Osteocyte (in vitro differentiated cells): Measurements from ENCODE around the gene PDXK. TPM values are rescaled to one million over a fixed set of nuclear protein-coding genes. Genes with fewer than 3 reads are reported as not detected.
A peak's percentile ranks its signal among the peaks of the same experiment; 100 is the strongest.

Experiments
- DNase-seq: peaks from one replicate; pipeline ENCODE4 v3.0.0; 2021; ENCODE audit warnings: mixed read lengths; ENCODE audit not compliant: unreplicated experiment; ENCODE audit errors: extremely low spot score
- H3K27ac Mint-ChIP-seq: one replicate; pipeline ENCODE4 v1.8.0; 2021; ENCODE audit warnings: mild to moderate bottlenecking, mixed read lengths; ENCODE audit not compliant: unreplicated experiment
- H3K27me3 Mint-ChIP-seq: one replicate; pipeline ENCODE4 v1.8.0; 2021; ENCODE audit warnings: mixed read lengths; ENCODE audit not compliant: unreplicated experiment
- H3K36me3 Mint-ChIP-seq: one replicate; pipeline ENCODE4 v1.8.0; 2021; ENCODE audit warnings: mixed read lengths; ENCODE audit not compliant: unreplicated experiment
- H3K4me1 Mint-ChIP-seq: one replicate; pipeline ENCODE4 v1.8.0; 2021; ENCODE audit warnings: mixed read lengths; ENCODE audit not compliant: unreplicated experiment
- H3K4me3 Mint-ChIP-seq: one replicate; pipeline ENCODE4 v1.8.0; 2021; ENCODE audit warnings: mild to moderate bottlenecking, moderate library complexity, mixed read lengths; ENCODE audit not compliant: unreplicated experiment
- H3K9me3 Mint-ChIP-seq: one replicate; pipeline ENCODE4 v1.8.0; 2021; ENCODE audit warnings: mixed read lengths; ENCODE audit not compliant: unreplicated experiment
- total RNA-seq: library from RNA; stranded (reverse); gene quantifications from 2 replicates; pipeline ENCODE4 v1.2.1, GENCODE V29; 2021
- TF ChIP-seq, protein P1 (sequence below): fragments of 200-600 bp; sonication (generic); IDR thresholded peaks from 2 replicates; pipeline ENCODE4 v1.5.0; 2021; ENCODE audit warnings: antibody characterized with exemption, mild to moderate bottlenecking, moderate library complexity

The PDXK gene
- total RNA-seq, 1 donor from 2014 or later: 96.7 TPM

DNA sequence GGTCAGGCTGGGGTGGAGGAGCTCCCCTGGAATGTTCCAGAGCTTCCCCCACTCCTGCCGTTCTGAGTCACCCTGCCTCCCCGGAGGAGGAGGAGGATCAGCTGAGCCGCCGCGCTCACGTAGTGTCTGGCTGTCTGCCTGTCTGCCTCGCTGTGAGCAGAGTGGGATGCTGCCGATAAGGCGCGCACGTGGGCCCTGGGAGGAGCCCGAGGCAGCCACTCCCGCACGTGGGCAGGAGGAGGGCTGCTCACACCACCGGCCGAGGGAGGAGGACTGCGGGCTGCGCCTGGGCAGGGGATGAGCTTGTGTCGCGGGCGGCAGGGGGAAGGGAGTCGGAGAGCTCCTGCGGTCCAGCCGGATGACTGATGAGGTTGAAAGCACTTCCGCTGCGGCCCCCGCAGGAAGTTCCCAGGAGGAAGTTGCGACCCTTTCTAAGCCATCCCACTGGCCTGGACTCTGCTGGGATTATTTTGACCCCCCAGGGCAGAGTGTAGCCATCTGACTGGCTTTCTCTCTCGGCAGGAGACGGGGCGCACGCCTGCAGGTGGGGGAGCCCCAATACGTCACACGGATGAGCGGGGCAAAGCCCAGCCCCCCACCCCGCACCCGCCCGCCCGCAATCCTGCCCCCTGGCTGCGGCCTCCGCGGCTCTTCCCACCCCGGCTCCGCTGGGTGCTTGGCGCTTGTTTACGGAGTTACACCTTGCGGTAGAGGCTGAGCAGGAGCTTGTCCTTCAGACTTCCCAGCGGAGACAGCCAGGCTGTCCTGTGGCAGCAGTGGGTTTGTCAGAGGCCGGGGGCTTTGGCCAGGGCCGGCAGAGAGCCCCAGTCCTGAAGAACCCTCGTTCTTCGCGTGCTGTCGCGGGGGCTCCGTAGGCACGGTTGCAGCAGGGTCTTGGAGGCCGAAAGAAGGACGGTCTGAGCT, 9.8 kb downstream of the PDXK start:
- Mint-ChIP-seq H3K27ac (peak overlapping the region; percentile 95), H3K4me1 (peaks cover 48% of the 10 kb centered on the region), H3K27me3 (no peaks in the 10 kb centered on the region), H3K9me3 (no peaks in the 10 kb centered on the region), H3K4me3 (peak overlapping the region; percentile 80), H3K36me3 (peaks cover 3% of the 10 kb centered on the region)
- peak; percentile 96 for DNase-seq
- TF ChIP-seq, protein P1, sequence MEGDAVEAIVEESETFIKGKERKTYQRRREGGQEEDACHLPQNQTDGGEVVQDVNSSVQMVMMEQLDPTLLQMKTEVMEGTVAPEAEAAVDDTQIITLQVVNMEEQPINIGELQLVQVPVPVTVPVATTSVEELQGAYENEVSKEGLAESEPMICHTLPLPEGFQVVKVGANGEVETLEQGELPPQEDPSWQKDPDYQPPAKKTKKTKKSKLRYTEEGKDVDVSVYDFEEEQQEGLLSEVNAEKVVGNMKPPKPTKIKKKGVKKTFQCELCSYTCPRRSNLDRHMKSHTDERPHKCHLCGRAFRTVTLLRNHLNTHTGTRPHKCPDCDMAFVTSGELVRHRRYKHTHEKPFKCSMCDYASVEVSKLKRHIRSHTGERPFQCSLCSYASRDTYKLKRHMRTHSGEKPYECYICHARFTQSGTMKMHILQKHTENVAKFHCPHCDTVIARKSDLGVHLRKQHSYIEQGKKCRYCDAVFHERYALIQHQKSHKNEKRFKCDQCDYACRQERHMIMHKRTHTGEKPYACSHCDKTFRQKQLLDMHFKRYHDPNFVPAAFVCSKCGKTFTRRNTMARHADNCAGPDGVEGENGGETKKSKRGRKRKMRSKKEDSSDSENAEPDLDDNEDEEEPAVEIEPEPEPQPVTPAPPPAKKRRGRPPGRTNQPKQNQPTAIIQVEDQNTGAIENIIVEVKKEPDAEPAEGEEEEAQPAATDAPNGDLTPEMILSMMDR: peak; percentile 63

GRCh38 chr21:43731476-43731875, 12.5 kb downstream of the PDXK start:
- H3K4me3 Mint-ChIP-seq: no peak overlapping the region
- H3K36me3 Mint-ChIP-seq: peaks cover 5% of the 10 kb centered on the region
- no peaks in the 10 kb centered on the region for H3K9me3 Mint-ChIP-seq
- no peak for DNase-seq
- H3K27ac Mint-ChIP-seq: no peak overlapping the region
- peaks cover 51% of the 10 kb centered on the region for H3K4me1 Mint-ChIP-seq
- TF ChIP-seq, protein P1: no peak
- no peaks in the 10 kb centered on the region for H3K27me3 Mint-ChIP-seq

DNA sequence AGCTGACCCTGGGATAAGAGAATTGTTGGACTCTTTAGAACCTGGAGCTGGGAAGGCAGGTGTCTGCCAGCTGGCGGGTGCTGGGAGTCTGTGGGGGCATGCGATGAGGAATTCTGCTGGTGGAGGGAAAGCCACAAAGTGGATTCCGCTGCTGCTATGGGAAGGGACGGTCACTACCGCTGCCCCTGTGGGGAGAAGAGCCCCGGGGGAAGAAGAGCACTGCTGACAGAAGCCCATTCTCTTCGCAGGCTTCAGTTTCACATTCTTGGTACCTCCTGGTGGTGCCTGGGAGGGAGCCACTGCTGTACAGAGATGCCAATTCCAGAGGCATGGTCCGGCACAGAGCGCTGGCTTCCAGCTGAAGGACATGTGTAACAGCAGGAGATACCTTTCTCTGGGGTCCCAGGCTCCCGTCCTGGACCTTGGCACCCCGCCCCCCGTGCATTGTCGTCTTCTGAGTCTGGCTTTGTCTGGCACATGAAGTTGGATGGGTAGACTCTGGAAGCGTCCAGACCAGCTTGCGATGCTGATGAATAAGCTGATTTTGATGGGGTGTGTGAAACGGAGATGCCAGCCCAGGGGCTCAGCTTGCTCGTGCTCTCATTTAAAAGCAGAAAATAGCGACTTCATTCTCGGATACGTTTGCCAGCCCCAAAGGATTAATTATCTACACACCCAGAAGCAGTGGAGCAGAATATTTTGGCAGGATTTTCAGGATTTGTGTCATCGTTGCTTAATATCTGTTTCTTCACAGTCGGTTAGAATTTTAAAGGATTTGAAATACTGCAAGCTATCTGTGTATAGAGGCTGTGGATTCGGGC, 13.2 kb downstream of the PDXK start:
- Mint-ChIP-seq H3K27ac (no peak overlapping the region), H3K27me3 (no peaks in the 10 kb centered on the region), H3K4me3 (no peak overlapping the region)

GRCh38 chr21:43733060-43733459, 14.1 kb downstream of the PDXK start:
- no peaks in the 10 kb centered on the region for H3K27me3 Mint-ChIP-seq
- no peak overlapping the region for H3K27ac Mint-ChIP-seq
- peaks cover 36% of the 10 kb centered on the region for H3K4me1 Mint-ChIP-seq
- DNase-seq: no peak
- peaks cover 6% of the 10 kb centered on the region for H3K36me3 Mint-ChIP-seq
- no peaks in the 10 kb centered on the region for H3K9me3 Mint-ChIP-seq
- TF ChIP-seq, protein P1: no peak
- H3K4me3 Mint-ChIP-seq: no peak overlapping the region

More for the DNA sequence above, 13.2 kb downstream of the PDXK start:
- no peak for DNase-seq
- Mint-ChIP-seq H3K4me1 (peaks cover 45% of the 10 kb centered on the region), H3K36me3 (peaks cover 6% of the 10 kb centered on the region), H3K9me3 (no peaks in the 10 kb centered on the region)
- TF ChIP-seq, protein P1: no peak
